H1 (cell line): ENCODE measurements around the gene SH2D7.
A peak's percentile ranks its signal among the peaks of the same experiment; 100 is the strongest.

ENCODE experiments used
- SP1 ChIP-seq: IDR thresholded peaks from 2 replicates; pipeline ENCODE4 v1.6.1; 2011; ENCODE audit warnings: low read depth, low read length
- TF ChIP-seq, protein P1 (sequence below), 3 experiments: IDR thresholded peaks; 1 replicate in 2 of 3; 2 replicates in 1 of 3; pipeline versions ENCODE4 v1.5.1 to v1.6.1; 2011; ENCODE audit warnings: low read length in 3 of 3, mild to moderate bottlenecking in 3 of 3, inconsistent platforms in 2 of 3, low read depth in 1 of 3, moderate library complexity in 1 of 3; ENCODE audit not compliant: insufficient read depth in 1 of 3; ENCODE audit errors: control extremely low read depth in 1 of 3

DNA sequence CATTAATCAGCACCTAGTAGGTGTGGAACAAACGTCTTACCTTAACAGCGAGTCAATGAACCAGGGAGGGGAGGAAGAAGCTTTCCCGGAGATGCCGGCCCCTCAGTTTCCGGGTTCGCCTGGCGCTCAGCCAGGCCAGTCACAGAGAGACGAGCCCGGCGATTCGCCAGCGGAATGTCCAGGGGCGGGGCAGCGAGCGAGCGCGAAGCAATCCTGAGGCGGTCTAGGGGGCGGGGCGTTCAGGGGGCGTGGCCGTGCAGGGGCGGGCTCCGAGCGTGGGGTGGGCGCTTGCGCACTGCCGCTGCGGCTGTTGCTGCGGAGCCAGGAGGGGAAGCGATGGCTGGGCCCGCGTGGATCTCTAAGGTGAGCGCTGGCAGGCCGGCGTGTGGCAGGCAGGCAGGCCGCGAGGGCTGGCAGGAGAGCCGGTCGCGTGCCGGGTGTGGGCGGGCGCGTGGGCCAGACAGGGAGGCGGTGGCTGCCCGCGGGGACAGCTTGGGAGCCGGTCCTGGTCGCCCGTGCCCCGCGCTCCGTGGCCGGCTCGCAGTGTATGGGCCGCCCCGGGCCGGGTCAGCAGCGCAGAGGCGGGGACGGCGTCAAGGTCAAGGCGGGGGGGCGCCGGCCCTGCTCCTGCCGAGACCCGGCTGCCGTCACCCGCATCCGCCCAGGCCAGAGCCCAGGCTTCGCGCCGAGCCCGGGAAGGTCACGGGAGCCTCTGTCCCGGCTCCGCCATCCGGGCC lies 56.9 kb downstream of the SH2D7 start, which contains the start of gene IDH3A:
- 0 out of 2 replicates have a peak, but pooled peaks have one; percentile 53 for TF ChIP-seq SP1
- TF ChIP-seq, protein P1, sequence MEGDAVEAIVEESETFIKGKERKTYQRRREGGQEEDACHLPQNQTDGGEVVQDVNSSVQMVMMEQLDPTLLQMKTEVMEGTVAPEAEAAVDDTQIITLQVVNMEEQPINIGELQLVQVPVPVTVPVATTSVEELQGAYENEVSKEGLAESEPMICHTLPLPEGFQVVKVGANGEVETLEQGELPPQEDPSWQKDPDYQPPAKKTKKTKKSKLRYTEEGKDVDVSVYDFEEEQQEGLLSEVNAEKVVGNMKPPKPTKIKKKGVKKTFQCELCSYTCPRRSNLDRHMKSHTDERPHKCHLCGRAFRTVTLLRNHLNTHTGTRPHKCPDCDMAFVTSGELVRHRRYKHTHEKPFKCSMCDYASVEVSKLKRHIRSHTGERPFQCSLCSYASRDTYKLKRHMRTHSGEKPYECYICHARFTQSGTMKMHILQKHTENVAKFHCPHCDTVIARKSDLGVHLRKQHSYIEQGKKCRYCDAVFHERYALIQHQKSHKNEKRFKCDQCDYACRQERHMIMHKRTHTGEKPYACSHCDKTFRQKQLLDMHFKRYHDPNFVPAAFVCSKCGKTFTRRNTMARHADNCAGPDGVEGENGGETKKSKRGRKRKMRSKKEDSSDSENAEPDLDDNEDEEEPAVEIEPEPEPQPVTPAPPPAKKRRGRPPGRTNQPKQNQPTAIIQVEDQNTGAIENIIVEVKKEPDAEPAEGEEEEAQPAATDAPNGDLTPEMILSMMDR (IDR thresholded peaks at IDR 0.05; ENCODE audit: control extremely low read depth in 1 of 3, insufficient read depth in 1 of 3, low read depth in 1 of 3, low read length in 3 of 3): no peak
